WTC11 (cell line): Measurements from ENCODE around the gene RNASET2. TPM values are rescaled to one million over a fixed set of nuclear protein-coding genes. Genes with fewer than 3 reads are reported as not detected.

ENCODE experiments used
- ATAC-seq: fragments of 200-7000 bp; cut with Tn5 transposase; 2 replicates; pipeline ENCODE4 v1.10.0; 2021; ENCODE audit warnings: mild to moderate bottlenecking, moderate library complexity
- CTCF ChIA-PET: fragments of 300-600 bp; sonication (Branson Sonifier 250); formaldehyde crosslinking; loops from one replicate; lab custom pipeline; 2021; ENCODE audit warnings: antibody characterized with exemption; lab: Charles Lee
- POLR2A ChIA-PET: fragments of 350-600 bp; sonication (Branson Sonifier 250); formaldehyde crosslinking; loops from one replicate; lab custom pipeline; 2021; ENCODE audit warnings: antibody characterized with exemption; lab: Charles Lee
- DNase-seq: peaks from one replicate; pipeline ENCODE4 v3.0.0; 2021; ENCODE audit warnings: low spot score
- H3K27ac Mint-ChIP-seq: 2 replicates; pipeline ENCODE4 v1.8.0; 2021; ENCODE audit warnings: mixed read lengths
- H3K27me3 Mint-ChIP-seq: 2 replicates; pipeline ENCODE4 v1.8.0; 2021; ENCODE audit warnings: low read depth, mild to moderate bottlenecking, moderate library complexity, mixed read lengths
- H3K36me3 Mint-ChIP-seq: 2 replicates; pipeline ENCODE4 v1.8.0; 2021; ENCODE audit warnings: mixed read lengths
- H3K4me1 Mint-ChIP-seq: 2 replicates; pipeline ENCODE4 v1.8.0; 2022; ENCODE audit warnings: mixed read lengths
- H3K4me3 Mint-ChIP-seq: 2 replicates; pipeline ENCODE4 v1.8.0; 2021; ENCODE audit warnings: mild to moderate bottlenecking, moderate library complexity, mixed read lengths
- H3K9me3 Mint-ChIP-seq: 2 replicates; pipeline ENCODE4 v1.8.0; 2021; ENCODE audit warnings: mixed read lengths
- CBFB ChIP-seq: sonication (generic); formaldehyde crosslinking; IDR thresholded peaks from 2 replicates; pipeline ENCODE4 v1.8.1; 2022; ENCODE audit warnings: mild to moderate bottlenecking, low read depth, missing genetic modification reagents
- ELF4 ChIP-seq: sonication (generic); formaldehyde crosslinking; IDR thresholded peaks from 2 replicates; pipeline ENCODE4 v1.8.1; 2022; ENCODE audit warnings: low read depth, mild to moderate bottlenecking, moderate library complexity, missing genetic modification reagents
- EMX1 ChIP-seq: fragments of 250-450 bp; sonication (Bioruptor Pico); IDR thresholded peaks from 2 replicates; pipeline ENCODE4 v1.8.0; 2021; ENCODE audit warnings: mild to moderate bottlenecking
- ESRRA ChIP-seq: sonication (generic); formaldehyde crosslinking; IDR thresholded peaks from 2 replicates; pipeline ENCODE4 v1.8.1; 2022; ENCODE audit warnings: mild to moderate bottlenecking, missing genetic modification reagents, borderline replicate concordance
- ETV6 ChIP-seq: sonication (generic); formaldehyde crosslinking; IDR thresholded peaks from 2 replicates; pipeline ENCODE4 v1.8.1; 2022; ENCODE audit warnings: mild to moderate bottlenecking, missing genetic modification reagents
- FOXP1 ChIP-seq: sonication (generic); formaldehyde crosslinking; IDR thresholded peaks from 2 replicates; pipeline ENCODE4 v1.8.0; 2022; ENCODE audit warnings: missing genetic modification reagents, mild to moderate bottlenecking, moderate library complexity, borderline replicate concordance
- GABPB1 ChIP-seq: sonication (generic); formaldehyde crosslinking; IDR thresholded peaks from 2 replicates; pipeline ENCODE4 v1.8.1; 2023; ENCODE audit warnings: mild to moderate bottlenecking, missing genetic modification reagents
- JUN ChIP-seq: sonication (generic); formaldehyde crosslinking; IDR thresholded peaks from 2 replicates; pipeline ENCODE4 v1.8.0; 2023; ENCODE audit warnings: mild to moderate bottlenecking, missing genetic modification reagents
- RORB ChIP-seq: fragments of 250-450 bp; sonication (Bioruptor Pico); IDR thresholded peaks from 2 replicates; pipeline ENCODE4 v1.9.0; 2021; ENCODE audit warnings: mild to moderate bottlenecking
- SOX15 ChIP-seq: fragments of 250-450 bp; sonication (Bioruptor Pico); IDR thresholded peaks from 2 replicates; pipeline ENCODE4 v1.9.0; 2021; ENCODE audit warnings: mild to moderate bottlenecking
- TP53 ChIP-seq: sonication (generic); formaldehyde crosslinking; IDR thresholded peaks from 2 replicates; pipeline ENCODE4 v1.8.1; 2023; ENCODE audit warnings: mild to moderate bottlenecking, missing genetic modification reagents
- ZNF232 ChIP-seq: sonication (generic); formaldehyde crosslinking; IDR thresholded peaks from 2 replicates; pipeline ENCODE4 v1.8.0; 2022; ENCODE audit warnings: mild to moderate bottlenecking, missing genetic modification reagents
- ZNF317 ChIP-seq: sonication (generic); formaldehyde crosslinking; IDR thresholded peaks from 2 replicates; pipeline ENCODE4 v1.8.1; 2023; ENCODE audit warnings: low read depth, mild to moderate bottlenecking, moderate library complexity, missing genetic modification reagents, borderline replicate concordance
- ZNF671 ChIP-seq: fragments of 250-450 bp; sonication (Bioruptor Pico); IDR thresholded peaks from 2 replicates; pipeline ENCODE4 v1.8.0; 2021; ENCODE audit warnings: mild to moderate bottlenecking
- total RNA-seq: library from RNA; stranded (reverse); gene quantifications from 3 replicates; pipeline ENCODE4 v1.2.3, GENCODE V29; 2021
- TF ChIP-seq, protein P1 (sequence below): sonication (generic); formaldehyde crosslinking; conservative IDR thresholded peaks from 2 replicates; pipeline ENCODE4 v1.8.1; 2023; ENCODE audit warnings: mild to moderate bottlenecking, low read depth, missing genetic modification reagents, moderate library complexity
- TF ChIP-seq, protein P2 (sequence below): fragments of 250-450 bp; sonication (Bioruptor Pico); IDR thresholded peaks from 2 replicates; pipeline ENCODE4 v1.9.0; 2021; ENCODE audit warnings: mild to moderate bottlenecking, borderline replicate concordance
- TF ChIP-seq, protein P3 (sequence below): fragments of 250-450 bp; sonication (Bioruptor Pico); IDR thresholded peaks from 2 replicates; pipeline ENCODE4 v1.8.0; 2021; ENCODE audit warnings: mild to moderate bottlenecking
- TF ChIP-seq, protein P4 (sequence below): sonication (generic); formaldehyde crosslinking; IDR thresholded peaks from 2 replicates; pipeline ENCODE4 v1.8.1; 2023; ENCODE audit warnings: mild to moderate bottlenecking, missing genetic modification reagents, moderate library complexity
- TF ChIP-seq, protein P5 (sequence below): fragments of 200-600 bp; IDR thresholded peaks from 2 replicates; pipeline ENCODE4 v1.8.0; 2022; ENCODE audit warnings: antibody characterized with exemption
- TF ChIP-seq, protein P6 (sequence below): sonication (generic); formaldehyde crosslinking; IDR thresholded peaks from 2 replicates; pipeline ENCODE4 v1.8.1; 2022; ENCODE audit warnings: mild to moderate bottlenecking, moderate library complexity, missing genetic modification reagents
- TF ChIP-seq, protein P7 (sequence below): sonication (generic); formaldehyde crosslinking; IDR thresholded peaks from 2 replicates; pipeline ENCODE4 v1.8.0; 2022; ENCODE audit warnings: mild to moderate bottlenecking, missing genetic modification reagents

The RNASET2 gene
- total RNA-seq, 1 experiment from 2014 or later: 35.6 TPM

DNA sequence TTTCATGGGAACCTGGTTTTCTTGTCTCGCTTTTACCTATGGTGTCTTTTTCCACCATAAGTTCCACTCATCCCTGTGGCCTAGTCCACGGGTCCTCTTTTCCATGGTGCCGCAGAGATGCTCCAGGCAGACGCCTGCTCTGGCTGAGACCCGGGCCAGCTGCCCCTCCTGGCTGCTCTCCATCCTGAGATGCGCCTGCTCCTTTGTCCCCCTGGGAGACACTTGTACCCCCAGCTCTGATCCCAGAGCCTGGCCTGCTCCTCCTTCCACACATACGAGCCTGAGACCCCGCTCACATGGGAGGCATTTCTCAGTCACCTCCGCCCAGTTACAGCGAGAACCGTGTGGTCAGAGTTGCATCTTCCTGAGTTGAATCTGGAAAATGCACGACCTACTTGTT is 29.6 kb downstream of the RNASET2 start:
- Mint-ChIP-seq H3K27me3 (no peaks in the 10 kb centered on the region), H3K4me1 (no peaks in the 10 kb centered on the region), H3K9me3 (peaks cover 4% of the 10 kb centered on the region; the same call in 1 of the 2 replicates), H3K27ac (no peak overlapping the region; the same call in 1 of the 2 replicates), H3K36me3 (0 out of 2 replicates have a peak, but pooled peaks cover 4% of the 10 kb centered on the region), H3K4me3 (no peak overlapping the region)
- TF ChIP-seq, protein P1, sequence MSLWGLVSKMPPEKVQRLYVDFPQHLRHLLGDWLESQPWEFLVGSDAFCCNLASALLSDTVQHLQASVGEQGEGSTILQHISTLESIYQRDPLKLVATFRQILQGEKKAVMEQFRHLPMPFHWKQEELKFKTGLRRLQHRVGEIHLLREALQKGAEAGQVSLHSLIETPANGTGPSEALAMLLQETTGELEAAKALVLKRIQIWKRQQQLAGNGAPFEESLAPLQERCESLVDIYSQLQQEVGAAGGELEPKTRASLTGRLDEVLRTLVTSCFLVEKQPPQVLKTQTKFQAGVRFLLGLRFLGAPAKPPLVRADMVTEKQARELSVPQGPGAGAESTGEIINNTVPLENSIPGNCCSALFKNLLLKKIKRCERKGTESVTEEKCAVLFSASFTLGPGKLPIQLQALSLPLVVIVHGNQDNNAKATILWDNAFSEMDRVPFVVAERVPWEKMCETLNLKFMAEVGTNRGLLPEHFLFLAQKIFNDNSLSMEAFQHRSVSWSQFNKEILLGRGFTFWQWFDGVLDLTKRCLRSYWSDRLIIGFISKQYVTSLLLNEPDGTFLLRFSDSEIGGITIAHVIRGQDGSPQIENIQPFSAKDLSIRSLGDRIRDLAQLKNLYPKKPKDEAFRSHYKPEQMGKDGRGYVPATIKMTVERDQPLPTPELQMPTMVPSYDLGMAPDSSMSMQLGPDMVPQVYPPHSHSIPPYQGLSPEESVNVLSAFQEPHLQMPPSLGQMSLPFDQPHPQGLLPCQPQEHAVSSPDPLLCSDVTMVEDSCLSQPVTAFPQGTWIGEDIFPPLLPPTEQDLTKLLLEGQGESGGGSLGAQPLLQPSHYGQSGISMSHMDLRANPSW: no peak
- TF ChIP-seq ESRRA (no peak), ZNF232 (no peak), ELF4 (CRISPR knock-in tag) (no peak), ETV6 (CRISPR knock-in tag) (no peak), GABPB1 (no peak), EMX1 (CRISPR knock-in tag) (no peak), JUN (CRISPR knock-in tag) (no peak), RORB (CRISPR knock-in tag) (no peak), ZNF671 (CRISPR knock-in tag) (no peak), SOX15 (CRISPR knock-in tag) (no peak), CBFB (CRISPR knock-in tag) (no peak)
- TF ChIP-seq, protein P2, sequence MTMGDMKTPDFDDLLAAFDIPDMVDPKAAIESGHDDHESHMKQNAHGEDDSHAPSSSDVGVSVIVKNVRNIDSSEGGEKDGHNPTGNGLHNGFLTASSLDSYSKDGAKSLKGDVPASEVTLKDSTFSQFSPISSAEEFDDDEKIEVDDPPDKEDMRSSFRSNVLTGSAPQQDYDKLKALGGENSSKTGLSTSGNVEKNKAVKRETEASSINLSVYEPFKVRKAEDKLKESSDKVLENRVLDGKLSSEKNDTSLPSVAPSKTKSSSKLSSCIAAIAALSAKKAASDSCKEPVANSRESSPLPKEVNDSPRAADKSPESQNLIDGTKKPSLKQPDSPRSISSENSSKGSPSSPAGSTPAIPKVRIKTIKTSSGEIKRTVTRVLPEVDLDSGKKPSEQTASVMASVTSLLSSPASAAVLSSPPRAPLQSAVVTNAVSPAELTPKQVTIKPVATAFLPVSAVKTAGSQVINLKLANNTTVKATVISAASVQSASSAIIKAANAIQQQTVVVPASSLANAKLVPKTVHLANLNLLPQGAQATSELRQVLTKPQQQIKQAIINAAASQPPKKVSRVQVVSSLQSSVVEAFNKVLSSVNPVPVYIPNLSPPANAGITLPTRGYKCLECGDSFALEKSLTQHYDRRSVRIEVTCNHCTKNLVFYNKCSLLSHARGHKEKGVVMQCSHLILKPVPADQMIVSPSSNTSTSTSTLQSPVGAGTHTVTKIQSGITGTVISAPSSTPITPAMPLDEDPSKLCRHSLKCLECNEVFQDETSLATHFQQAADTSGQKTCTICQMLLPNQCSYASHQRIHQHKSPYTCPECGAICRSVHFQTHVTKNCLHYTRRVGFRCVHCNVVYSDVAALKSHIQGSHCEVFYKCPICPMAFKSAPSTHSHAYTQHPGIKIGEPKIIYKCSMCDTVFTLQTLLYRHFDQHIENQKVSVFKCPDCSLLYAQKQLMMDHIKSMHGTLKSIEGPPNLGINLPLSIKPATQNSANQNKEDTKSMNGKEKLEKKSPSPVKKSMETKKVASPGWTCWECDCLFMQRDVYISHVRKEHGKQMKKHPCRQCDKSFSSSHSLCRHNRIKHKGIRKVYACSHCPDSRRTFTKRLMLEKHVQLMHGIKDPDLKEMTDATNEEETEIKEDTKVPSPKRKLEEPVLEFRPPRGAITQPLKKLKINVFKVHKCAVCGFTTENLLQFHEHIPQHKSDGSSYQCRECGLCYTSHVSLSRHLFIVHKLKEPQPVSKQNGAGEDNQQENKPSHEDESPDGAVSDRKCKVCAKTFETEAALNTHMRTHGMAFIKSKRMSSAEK (CRISPR knock-in tag): no peak
- TF ChIP-seq, protein P3, sequence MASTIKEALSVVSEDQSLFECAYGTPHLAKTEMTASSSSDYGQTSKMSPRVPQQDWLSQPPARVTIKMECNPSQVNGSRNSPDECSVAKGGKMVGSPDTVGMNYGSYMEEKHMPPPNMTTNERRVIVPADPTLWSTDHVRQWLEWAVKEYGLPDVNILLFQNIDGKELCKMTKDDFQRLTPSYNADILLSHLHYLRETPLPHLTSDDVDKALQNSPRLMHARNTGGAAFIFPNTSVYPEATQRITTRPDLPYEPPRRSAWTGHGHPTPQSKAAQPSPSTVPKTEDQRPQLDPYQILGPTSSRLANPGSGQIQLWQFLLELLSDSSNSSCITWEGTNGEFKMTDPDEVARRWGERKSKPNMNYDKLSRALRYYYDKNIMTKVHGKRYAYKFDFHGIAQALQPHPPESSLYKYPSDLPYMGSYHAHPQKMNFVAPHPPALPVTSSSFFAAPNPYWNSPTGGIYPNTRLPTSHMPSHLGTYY (CRISPR knock-in tag): no peak
- TF ChIP-seq, protein P4, sequence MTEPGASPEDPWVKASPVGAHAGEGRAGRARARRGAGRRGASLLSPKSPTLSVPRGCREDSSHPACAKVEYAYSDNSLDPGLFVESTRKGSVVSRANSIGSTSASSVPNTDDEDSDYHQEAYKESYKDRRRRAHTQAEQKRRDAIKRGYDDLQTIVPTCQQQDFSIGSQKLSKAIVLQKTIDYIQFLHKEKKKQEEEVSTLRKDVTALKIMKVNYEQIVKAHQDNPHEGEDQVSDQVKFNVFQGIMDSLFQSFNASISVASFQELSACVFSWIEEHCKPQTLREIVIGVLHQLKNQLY (CRISPR knock-in tag): no peak
- ATAC-seq (no peak), DNase-seq (no peak)
- CTCF ChIA-PET: interaction anchor here (1.2 kb wide), 2 partner anchors 10 to 151 kb away, joined by 3 to 6 read pairs; no protein-coding TSS in a partner anchor
- POLR2A ChIA-PET: no interaction called here

DNA sequence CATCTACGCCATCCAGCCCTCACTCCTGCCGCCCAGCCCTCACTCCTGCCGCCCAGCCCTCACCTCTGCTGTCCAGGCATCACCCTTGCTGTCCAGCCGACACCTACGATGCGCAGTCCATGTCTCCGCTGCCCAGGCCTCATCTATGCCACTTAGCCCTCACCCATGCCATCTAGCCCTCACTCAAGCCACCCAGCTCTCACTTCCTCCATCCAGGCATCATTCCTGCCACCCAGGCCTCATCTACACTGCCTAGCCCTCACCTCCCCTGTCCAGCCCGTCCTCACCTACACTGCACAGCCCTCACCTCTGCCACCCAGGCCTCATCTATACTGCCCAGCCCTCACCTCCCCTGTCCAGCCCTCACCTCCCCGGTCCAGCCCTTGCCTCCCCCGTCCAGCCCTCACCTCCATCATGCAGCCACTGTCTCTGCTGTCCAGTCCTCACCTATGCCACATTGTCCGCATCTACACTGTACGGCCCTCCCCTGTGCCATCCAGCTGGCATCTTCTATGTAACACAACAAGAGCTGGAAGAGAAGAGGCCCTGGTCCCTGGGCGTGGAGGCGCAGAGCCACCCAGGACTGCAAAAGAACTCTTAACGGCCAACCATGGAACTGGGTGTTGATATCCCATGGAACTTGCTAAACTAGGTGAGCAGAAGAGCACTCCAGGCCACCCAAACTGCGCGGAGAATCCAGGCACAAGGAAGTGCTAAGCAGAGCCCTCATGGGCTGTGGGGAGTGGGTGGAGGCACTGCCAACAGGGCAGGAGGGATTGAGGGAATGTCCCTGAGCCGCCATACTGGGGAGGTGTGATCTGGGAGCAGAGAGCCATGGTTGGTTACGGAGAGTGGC is 31.0 kb downstream of the RNASET2 start:
- ChIA-PET CTCF (no interaction called here), POLR2A (no interaction called here)
- H3K4me1 Mint-ChIP-seq: no peaks in the 10 kb centered on the region
- H3K27ac Mint-ChIP-seq: no peak overlapping the region
- ATAC-seq (no peak), DNase-seq (no peak)
- no peak overlapping the region for H3K4me3 Mint-ChIP-seq
- 0 out of 2 replicates have a peak, but pooled peaks cover 2% of the 10 kb centered on the region for H3K36me3 Mint-ChIP-seq
- H3K9me3 Mint-ChIP-seq: peaks cover 2% of the 10 kb centered on the region; the same call in 1 of the 2 replicates
- H3K27me3 Mint-ChIP-seq: no peaks in the 10 kb centered on the region
- TF ChIP-seq, protein P5, sequence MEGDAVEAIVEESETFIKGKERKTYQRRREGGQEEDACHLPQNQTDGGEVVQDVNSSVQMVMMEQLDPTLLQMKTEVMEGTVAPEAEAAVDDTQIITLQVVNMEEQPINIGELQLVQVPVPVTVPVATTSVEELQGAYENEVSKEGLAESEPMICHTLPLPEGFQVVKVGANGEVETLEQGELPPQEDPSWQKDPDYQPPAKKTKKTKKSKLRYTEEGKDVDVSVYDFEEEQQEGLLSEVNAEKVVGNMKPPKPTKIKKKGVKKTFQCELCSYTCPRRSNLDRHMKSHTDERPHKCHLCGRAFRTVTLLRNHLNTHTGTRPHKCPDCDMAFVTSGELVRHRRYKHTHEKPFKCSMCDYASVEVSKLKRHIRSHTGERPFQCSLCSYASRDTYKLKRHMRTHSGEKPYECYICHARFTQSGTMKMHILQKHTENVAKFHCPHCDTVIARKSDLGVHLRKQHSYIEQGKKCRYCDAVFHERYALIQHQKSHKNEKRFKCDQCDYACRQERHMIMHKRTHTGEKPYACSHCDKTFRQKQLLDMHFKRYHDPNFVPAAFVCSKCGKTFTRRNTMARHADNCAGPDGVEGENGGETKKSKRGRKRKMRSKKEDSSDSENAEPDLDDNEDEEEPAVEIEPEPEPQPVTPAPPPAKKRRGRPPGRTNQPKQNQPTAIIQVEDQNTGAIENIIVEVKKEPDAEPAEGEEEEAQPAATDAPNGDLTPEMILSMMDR: no peak
- TF ChIP-seq, protein P6, sequence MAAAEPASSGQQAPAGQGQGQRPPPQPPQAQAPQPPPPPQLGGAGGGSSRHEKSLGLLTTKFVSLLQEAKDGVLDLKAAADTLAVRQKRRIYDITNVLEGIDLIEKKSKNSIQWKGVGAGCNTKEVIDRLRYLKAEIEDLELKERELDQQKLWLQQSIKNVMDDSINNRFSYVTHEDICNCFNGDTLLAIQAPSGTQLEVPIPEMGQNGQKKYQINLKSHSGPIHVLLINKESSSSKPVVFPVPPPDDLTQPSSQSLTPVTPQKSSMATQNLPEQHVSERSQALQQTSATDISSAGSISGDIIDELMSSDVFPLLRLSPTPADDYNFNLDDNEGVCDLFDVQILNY (CRISPR knock-in tag): no peak
- TF ChIP-seq, protein P7, sequence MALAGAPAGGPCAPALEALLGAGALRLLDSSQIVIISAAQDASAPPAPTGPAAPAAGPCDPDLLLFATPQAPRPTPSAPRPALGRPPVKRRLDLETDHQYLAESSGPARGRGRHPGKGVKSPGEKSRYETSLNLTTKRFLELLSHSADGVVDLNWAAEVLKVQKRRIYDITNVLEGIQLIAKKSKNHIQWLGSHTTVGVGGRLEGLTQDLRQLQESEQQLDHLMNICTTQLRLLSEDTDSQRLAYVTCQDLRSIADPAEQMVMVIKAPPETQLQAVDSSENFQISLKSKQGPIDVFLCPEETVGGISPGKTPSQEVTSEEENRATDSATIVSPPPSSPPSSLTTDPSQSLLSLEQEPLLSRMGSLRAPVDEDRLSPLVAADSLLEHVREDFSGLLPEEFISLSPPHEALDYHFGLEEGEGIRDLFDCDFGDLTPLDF (CRISPR knock-in tag): no peak
- no peak for TF ChIP-seq TP53 (CRISPR knock-in tag)
- TF ChIP-seq FOXP1 (CRISPR knock-in tag): no peak
- TF ChIP-seq RORB (CRISPR knock-in tag): no peak
- TF ChIP-seq EMX1 (CRISPR knock-in tag): no peak
- no peak for TF ChIP-seq ZNF317 (CRISPR knock-in tag)
- TF ChIP-seq, protein P4 (CRISPR knock-in tag): no peak
